ENCODE data around the gene SMG6.
"Not testable (repeated sequence)": the region's sequence is repeated elsewhere in the genome, so short reads cannot be mapped to it uniquely, and the experiment has no call there.

Gene SMG6

DNA sequence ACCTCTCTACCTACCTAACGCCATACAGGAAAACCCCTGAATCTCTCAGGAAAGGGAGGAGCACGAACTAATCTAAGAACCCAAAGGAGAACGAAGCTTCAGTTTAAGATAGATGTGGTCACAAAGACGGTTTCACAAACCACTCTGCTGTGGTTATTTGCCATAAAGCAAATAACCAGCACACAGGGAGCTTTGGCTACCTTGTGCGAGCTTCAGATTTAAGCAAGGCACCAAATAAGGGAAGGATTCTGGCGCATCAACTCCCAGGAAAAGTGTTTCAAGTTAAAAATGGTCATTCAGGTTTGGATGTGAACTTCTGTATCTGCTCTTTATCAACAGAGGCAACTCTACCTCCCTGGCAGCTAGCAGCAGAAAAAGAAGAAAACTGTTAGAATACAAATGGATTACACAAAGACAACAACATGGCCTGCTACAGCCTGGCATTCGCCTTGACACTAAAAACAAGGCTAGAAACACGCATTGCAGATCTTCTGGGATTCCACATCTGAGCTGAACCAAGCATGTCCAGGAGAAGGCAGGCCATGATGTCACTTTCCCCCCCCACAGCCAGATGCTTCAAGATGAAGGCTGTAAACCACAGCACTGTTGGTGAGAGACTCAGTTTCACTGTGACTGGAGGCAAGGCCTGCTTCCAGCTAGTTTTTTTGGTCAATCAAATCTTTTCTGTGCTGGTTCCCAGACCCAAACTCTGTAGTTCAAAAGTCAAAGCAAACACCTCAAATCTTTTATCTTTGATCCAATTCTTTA is 43.6 kb downstream of the SMG6 start:
- DNase-seq: no peak

DNA sequence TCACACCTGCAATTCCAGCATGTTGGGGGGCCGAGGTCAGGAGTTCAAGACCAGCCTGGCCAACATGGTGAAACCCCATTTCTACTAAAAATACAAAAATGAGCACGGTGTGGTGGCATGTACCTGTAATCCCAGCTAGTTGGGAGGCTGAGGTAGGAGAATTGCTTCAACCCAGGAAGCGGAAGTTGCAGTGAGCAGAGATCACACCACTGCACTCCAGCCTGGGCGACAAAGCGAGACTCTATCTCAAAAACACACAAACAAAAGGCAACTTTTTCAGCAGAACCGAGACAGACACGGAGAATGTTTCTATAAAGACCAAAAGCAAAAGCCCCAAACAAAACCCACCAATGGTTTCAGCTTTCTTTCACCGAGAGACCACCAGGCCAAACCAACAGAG is 44.8 kb downstream of the SMG6 start:
- not testable (repeated sequence) for DNase-seq

DNA sequence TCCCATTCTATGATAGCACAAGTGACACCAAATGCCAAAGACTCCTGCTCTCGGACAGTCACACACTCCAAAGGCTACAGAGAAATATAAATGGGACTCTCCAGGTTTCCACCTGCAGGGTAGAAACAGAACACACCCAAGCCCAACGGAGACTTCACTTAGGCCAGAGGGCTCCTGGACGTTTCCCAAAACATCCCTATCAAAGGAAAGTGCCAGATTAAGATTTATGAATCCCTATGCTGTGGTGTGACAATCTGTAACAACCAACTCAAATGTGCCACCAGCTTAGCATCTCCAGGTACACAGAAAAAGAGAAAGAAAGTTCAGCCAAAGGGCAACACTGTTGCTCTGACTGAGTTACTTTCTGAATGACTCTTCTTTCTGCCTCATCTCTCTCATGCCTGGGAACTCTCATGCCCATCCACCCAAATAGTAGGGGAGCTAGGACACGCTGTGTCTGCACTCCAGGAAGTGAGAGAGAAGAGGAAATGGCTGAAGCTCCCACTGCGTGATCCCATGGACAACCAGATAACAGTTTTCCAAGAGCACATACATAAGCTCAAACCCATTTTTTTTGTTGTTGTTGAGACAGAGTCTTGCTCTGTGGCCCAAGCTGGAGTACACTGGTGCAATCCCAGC is 49.7 kb downstream of the SMG6 start:
- no peak for DNase-seq

DNA sequence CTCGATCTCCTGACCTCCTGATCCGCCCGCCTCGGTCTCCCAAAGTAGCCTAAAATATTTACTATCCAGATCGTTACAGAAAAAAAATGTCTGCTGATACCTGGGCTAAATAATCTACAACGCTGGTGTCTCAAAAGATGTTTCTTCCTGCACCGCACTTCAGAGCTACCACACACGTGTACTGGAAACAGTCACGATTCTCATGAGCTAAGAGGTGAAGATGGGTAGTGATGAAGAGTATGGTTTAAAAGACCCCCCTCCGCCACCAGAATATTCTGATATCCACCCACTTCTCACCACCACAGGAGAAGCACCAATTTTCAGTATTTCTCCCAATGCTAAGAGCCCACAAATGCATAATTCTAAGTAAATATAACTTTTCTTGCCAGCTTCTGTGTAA is 50.2 kb downstream of the SMG6 start:
- no peak for DNase-seq

DNA sequence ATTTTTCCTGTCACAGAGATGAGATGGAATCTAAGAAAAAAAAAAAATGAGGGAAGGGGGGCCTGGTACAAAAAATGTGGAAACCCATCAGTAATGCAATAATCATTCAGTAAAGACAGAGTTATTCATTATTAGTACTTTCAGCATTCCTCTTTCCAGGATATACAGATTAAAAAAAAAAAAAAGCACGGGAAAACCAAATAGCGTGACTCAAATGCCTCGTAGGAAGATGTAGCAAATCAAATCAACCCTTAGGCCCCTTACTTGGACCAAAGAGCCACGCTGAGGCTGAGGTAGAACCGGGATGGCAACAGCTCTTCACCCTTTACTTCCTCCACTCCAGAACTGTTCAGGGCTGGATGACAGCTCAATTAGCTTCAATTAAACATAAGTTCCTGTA is 52.5 kb downstream of the SMG6 start:
- no peak for DNase-seq

DNA sequence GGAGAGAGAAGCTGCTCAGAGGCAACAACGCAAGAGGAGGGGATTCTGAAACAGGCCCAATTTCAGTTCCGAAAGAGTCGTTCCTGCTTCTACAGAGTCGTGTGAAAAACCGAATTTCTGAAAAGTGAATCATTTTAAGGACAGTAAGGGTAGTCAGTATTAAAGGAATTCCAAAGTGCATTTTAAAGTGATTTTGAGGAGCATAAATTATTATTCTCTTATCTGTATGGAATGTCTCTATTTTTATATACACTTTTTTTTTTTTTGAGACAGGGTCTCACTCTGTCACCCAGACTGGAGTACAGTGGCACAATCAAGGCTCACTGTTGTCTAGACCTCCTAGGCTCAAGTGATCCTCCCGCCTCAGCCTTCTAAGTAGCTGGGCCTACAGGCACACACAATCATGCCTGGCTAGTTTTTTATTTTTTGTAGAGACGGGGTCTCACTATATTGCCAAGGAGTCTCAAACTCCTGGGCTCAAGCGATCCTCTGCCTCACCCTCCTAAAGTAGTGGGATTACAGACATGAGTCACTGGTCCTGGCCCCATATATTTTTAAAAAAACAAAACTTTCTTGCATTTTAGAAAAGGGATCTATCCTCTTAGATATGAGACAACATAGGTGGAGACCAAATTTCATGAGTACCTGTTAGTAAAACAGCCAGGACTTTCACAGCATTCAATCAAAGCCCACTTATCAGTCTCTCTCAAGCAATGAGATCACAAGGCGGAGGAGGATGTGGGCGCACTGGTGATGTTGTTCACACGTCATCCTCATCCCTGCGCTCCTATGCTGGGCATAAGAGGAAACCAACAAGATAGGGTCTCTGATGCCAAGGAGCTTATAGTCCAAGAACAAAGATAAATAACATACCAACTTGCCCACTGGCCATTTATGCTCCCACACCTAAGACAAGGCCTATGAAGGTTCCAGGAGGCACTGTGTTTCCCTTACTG is 53.2 kb downstream of the SMG6 start:
- no peak for DNase-seq

DNA sequence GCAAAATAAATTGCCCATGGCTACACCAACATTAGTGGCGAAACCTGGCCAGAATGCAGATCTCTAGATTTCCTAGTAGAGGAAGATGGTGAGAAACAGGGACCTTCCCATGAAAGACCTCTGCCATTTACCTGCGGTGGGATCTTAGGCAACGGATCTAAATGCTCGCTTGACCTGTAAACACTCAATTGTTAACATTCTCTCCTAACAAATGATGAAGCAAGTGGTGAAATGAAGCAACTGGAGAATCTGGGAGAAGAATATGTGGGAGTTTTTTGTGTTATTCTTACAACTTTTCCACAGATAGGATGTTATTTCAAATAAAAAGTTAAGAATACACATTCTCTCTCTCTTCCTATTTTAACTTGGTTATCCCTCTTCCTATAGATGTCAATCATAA is 56.6 kb downstream of the SMG6 start:
- DNase-seq: no peak

DNA sequence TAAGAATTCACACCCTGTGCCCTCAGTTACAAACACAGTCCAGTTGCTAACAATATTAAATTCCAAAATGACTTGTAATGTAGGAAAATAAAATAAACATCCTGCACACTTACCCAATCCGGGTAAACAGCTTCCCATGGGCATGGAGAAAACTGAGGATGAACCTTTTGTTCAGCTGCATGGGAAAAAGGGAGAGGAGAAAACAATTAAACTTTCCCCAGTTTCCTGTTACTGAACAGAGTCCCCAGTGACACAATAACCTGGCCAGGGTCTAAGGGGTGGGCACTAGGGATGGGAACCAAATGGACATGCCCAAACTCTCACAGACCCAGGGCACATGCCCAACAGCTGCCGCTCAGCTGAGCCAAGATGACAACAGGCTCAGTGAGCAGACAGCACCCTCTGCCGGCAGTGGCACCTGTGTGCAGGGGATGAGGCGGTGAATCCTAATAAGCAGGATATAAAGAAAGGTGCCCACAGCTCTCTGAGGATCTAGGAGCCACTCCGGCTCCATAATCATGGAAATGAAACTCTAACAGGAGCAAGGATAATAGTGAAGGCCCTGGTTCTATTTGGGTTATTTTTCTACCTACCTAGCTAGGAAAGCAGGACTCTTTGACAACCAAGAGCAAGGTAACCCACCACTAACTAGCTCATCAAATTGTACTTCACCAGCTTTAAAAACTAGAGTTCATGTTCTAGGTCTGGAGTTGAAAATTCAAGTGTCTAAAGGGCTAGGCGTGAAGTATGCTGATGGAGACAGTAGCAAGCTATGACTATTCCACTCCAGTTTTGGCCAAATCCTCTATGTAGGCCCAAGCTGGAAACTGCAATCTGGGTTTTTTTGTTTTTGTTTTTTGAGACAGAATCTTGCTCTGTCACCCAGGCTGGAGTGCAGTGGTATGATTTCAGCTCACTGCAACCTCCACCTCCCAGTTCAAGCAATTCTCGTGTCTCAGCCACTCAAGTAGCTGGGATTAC is 58.8 kb downstream of the SMG6 start:
- DNase-seq: no peak

DNA sequence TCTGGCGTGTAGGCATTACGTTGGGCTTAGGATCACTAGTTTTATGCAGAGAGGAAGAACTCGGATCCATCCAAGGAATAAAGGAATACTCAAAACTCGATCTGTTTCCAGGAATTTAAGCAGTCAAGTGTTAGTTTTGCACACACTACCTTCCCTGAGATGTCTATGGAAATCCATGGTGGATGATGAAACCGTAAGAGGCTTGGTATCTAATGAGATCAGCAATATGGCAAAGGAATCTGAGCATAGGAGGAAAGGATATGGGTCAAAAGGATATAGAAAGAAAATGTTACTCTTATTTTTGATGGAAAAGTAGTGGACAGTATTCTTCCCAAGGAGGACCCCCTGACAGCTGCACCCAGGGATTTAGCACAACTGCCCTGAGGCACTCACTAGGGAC is 59.6 kb downstream of the SMG6 start:
- no peak for DNase-seq

DNA sequence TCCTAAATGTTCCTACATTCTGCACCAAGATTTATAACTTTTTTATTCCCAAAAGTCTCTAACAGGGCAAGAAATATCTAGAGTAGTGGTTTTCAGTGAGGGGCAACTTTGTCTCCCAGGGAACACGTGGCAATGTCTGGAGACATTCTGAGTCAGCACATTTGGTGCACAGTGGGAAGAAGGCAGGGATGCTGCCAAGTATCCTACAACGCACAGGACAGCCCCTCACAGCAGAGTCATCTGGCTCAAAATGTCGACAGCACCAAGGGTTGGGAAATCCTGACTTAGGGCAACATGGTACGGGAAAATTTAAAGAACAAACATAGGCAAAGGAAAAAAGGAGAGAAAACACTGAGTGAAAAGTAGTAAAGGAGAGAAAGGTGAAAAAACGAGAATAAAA is 61.8 kb downstream of the SMG6 start:
- DNase-seq: no peak

DNA sequence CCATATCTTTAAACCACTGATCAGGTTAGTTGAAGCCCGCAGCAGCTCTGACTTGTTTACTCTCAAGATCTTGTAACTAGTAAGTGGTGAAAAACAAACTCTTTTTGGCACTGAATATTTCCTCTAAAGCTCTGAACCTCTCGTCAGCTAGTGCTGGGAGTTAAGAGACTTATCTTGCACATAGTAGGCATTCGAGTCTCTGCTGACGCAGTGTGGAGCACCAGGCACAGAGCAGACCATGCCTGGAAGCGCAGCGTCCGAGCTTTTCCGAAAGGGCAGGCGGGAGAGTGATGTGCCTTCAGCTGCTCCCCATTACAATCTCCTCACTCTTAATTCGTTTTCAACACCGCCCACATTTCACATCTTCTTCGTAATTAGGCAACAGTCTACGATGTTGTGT is 63.0 kb downstream of the SMG6 start:
- no peak for DNase-seq

DNA sequence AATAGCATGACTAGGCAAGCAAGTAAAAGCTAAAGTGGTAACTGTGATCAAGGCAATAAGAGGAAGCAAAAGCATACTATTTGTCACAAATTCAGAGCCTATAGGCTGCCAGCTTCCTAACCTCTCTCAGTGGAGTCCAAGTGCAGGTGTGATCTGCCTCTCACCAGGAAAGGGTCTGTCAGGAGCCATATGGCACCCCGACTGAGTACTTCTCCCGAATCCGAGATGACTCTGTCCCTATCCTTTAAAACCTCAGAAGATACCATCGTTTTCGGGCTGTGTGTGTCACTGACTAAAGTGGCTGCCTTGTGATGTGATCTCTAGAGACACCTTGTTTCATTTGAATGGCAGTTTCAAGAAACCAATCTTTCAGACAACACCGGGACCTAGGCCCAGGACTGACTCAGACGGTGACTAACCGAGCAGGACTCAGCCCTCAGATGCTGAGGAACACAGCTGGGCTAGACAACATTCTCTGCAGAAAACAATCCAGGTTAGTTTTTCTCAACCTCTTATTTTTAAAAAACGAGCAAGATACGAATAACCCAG is 63.6 kb downstream of the SMG6 start:
- no peak for DNase-seq

DNA sequence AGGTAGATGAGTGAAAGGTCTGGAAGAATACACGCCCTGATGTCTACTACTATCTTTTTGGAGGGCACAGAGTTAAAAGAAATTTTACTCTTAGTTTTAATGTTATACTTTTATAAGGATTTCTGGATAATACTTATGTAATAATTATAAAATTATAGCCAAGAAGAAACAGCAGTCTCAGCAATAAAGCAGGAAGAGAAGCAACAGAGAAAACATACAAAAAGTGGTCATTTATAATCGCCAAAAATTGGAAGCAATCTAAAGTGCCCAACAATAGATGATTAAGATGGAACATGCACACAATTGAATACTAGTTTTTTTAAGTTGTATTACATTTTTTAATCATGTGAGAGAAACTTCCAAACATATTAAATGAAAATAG is 64.4 kb downstream of the SMG6 start:
- no peak for DNase-seq

DNA sequence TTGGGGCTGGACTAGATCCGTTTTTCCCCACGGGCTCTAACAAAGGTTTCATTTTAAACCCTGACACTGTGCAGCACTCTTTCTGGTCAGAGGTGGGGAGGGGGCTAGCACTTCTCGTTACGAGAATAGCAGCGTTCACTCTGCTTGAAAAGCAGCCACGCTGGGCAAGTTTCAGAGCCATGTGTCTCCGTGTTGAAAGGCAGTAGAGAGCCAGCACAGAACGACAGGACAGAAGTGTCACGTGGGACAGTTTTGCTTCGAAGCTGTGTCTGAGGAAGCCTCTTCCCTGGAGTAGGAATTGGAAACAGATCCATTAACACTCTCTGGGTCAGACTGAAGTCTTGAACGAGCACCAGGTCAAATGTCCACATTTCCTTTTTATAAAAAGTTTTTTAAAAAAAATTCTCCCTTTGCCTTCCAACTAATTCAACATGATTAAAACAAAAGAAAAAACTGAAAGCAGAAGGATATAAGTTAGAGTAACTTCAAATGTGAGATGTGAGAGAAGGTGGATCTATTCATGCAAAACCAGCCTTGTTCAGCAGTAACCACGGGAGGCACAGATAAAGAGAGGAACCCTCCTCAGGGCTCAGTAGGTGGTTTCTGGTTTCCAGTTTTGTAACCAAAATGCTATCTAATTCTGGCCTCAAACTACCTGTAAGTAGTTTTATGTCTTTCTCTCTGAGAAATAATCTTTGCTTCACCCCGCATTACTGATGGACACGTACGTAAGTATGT is 65.0 kb downstream of the SMG6 start:
- no peak for DNase-seq

DNA sequence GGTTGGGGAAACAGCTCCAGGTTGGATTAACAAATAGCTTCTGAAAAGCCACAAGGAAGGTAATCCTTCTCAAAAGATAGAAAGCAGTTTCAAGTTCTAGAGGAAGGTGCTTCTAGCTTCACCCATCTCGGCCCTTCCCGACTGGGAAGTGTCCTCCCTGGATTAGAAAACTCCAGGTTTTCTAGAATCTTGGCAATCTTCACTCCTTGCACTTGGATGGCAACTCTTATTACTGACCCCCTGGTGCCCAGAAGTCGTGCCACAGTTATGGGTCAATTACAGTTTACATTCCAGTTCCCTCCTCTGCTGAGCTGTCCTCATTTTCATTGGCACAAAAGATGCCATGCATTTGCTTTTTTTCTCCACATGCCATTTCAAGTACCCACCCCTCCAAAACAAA is 65.6 kb downstream of the SMG6 start:
- DNase-seq: no peak

DNA sequence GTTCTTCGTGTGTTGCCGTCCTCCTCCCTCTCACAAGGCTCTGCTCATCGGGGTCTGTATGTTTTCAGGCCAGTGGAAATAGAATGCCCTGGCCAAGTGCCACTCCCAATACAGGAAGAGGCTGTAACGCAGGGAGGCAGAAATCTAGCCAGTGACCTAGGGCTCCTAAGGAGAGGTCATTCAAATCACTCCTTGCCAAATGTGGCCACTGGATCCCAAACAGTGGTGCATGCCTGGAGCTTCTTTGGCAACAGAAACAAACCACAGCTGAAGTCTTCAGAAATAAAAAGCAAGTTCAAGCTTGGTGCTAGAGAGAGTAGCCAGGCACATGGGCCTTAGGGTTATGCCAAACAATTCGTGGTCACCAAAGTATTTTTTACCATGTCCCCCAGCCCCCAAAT is 66.1 kb downstream of the SMG6 start:
- DNase-seq: no peak

DNA sequence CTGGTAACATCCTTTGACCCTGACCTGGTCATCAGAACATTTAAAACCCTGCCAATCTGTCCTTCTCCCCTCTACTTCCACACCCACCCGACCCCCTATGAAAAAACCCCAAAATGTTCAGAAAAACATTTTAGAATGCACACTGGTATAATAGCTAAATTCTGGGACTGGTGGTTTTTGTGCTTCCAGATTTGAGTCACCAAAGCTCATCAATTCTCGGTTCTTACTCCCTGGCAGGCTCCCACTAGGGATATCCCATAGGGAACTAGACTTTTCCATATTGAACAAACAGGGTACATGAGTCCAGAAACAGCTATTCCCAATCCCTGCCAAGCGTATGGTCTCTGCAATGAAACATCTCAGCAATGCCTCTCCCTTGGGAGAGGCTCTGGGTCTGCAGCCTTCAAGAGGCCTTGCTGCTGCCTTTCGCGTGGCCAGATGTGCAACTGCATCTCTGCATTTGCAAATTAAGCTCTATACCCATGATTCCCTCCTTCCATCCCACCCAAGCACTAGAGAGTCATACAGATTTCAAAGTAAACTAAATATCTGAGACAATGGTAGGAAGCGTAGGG is 67.7 kb downstream of the SMG6 start:
- no peak for DNase-seq

DNA sequence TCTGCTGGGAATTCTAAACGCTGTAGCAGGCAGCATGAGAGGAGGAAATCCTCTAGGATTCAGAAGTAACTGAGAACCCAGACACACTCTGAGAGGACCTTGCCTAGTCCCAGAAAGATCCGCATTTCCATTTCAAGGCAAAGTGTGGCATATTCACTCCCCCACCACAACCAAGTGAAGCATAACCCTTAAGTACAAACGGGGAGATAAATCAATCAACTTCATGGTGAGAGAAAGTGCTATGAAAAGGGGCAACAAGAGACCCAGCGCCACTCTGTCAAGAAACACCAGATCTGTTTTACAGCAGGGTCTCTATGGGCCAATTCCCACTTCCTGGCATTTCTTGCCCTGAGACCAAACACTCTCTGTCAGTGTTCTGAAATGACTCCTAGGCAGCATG is 68.3 kb downstream of the SMG6 start:
- DNase-seq: no peak

DNA sequence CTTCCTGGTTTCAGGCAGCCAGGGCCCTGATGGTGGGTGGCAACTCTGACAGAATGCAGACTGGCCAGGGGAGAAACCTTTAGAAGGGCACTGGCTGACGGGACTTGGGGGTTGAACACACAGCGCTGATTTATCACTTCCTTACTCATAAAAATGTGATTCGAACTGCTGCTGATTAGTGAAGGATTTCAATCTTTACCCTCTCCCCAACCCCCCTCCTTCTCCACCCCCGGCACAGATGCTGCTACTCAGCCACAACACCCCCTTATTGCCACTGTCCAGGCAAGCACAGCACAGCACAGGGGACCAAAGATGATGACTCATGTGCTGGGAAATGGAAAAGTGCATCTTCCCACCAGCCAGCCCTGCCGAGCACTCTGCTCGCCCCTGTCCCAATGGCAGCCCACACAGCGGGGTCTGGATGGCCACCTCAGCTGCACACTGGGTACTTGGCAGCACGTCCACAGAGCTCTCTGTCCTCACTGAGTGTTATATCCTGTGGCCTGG is 70.1 kb downstream of the SMG6 start:
- DNase-seq: no peak

DNA sequence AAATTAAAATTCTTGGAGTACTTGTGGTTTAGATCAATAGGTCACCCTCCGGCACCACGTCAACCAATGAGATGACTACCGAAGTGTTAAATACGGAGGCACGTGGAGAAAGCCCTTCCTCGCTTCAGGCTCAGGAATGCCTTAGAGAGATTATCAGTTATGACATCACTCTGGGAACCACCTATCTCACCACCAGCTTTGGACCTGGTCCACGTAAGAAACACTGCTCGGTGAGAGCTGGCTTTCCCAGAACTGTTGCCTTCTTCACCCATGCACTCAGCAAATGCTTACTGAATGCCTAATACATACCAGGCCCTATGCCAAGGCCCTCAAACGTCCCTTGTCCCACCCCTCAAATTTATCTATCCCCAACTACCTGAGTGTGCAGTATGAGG is 71.3 kb downstream of the SMG6 start:
- no peak for DNase-seq

DNA sequence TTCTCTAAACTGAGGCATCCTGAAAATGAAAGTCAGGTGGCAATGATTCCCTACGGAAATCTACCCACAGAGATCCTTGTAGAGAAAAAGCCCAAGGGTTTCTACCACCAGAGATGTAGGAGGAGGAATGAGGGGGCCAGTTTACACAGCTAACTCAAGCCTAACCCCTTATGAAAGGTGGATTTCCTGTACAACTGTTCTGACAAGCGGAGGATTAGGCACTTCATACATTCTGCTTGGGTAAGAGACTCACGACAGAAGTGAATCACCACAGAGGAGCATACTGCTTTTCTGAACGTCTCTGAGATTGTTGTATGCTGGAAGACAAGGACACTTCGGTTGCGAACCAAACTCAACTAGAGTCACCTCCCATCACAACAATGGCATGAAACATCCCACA is 72.7 kb downstream of the SMG6 start:
- DNase-seq: no peak

Data from NCI-H187 treated with DMSO at 0.1 percent for 48 hours (cell line).